Endometrium (tissue), 2 donors: ENCODE results near the gene ECE1.
"Not testable (repeated sequence)": the region's sequence is repeated elsewhere in the genome, so short reads cannot be mapped to it uniquely, and the experiment has no call there.

Source experiments
- FAIRE-seq: peaks from 2 replicates; lab custom pipeline; 2012; peaks lifted over from hg19 to GRCh38; lab: Jason Lieb, UNC
- donor health status: control.
- donor health status: control.

ECE1 gene

GRCh38 chr1:21291964-21292363, 1.7 kb upstream of the ECE1 start:
- no peak for FAIRE-seq

- FAIRE-seq, result no peak
These were observed 921 bp upstream of the ECE1 start for GRCh38 chr1:21291184-21291583.

DNA sequence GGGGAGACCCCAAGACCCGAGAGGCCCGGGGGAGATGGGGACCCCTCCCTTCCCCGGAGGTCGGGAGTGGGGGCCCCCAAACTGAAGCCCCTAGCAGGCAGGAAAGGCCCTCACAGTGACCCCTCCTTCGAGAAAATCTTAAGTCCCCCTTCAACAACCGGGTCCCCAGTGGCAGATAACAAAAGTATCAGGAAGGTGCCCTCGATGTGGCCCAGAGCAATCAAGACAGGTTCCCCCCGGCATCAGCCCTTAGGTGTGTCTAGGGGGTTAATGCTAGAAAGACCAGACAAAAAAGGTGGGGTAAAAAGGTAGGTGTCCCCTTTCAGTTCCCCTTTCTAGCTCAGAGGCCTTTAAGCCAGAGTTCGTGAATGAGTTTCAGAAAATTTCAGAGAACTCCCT, 282 bp upstream of the ECE1 start:
- no peak for FAIRE-seq

GRCh38 chr1:21289127-21289526, 1.1 kb downstream of the ECE1 start:
- FAIRE-seq, result no peak

GRCh38 chr1:21287905-21288514, 2.3 kb downstream of the ECE1 start:
- FAIRE-seq, result no peak

GRCh38 chr1:21285386-21285785, 4.9 kb downstream of the ECE1 start:
- not testable (repeated sequence) for FAIRE-seq

DNA sequence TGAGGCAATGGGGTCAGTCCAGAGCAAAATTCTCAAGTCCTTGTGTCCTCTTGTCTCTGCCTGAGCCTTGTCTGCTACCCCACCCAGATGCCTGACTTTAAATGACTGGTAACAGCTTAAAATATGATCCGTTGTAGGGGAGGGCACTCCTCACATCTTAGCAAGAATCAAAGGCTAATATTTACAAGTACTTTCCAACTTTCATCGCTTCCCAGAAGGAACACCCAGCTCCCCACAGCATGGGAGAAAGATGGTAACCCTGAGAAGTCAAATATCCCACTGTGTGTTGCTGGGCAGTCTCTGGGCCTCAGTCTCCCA, 5.2 kb downstream of the ECE1 start:
- no peak for FAIRE-seq

- no peak for FAIRE-seq
These were observed 5.8 kb downstream of the ECE1 start for GRCh38 chr1:21284206-21285054.

DNA sequence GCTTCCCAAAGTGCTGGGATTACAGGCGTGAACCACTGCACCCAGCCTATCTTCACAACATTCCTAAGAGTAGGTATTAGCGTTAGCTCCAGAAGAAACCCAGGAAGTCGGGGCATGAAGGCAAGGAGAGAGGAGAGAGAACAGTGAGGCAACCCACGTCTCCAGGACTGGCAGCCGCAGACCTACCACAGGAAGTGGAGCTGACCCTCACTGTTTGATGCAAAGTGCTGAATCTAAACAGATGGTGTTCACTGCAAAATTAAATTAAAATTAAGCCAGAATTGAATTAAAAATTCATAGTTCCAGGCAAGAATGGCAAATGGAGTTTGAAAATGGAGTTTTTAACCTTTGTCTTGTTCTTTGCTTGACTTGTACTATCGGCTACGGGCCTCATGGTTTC, 6.7 kb downstream of the ECE1 start:
- FAIRE-seq, result no peak

- FAIRE-seq, result not testable (repeated sequence)
These were observed 8.2 kb downstream of the ECE1 start for GRCh38 chr1:21282020-21282419.

- no peak for FAIRE-seq
These were observed 9.8 kb downstream of the ECE1 start for GRCh38 chr1:21280482-21280881.

DNA sequence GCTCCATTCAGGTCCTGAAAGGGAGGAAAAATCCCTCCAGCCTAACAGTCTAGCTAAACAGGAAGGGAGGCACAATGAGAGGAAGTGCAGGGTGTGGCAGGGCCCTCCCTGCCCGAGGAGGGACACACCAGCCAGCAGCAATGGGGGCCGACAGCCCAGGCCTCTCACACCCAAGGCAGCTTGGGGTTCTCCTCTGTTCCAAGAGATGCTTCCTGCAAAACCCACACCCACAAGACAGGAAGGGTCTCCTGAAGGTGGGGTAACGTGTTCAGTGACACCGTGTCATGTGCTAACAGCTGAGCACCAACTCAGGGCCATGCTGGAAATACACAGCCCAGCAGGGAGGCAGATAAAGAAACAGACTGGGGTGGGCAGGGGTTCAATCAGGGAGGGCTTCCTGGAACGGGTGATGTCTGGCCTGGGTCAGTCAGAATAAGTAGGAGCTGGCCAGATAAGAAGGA, 10.2 kb downstream of the ECE1 start:
- no peak for FAIRE-seq

GRCh38 chr1:21278860-21279845, 11.1 kb downstream of the ECE1 start:
- no peak for FAIRE-seq

- no peak for FAIRE-seq
These were observed 11.9 kb downstream of the ECE1 start for GRCh38 chr1:21278208-21278859.

DNA sequence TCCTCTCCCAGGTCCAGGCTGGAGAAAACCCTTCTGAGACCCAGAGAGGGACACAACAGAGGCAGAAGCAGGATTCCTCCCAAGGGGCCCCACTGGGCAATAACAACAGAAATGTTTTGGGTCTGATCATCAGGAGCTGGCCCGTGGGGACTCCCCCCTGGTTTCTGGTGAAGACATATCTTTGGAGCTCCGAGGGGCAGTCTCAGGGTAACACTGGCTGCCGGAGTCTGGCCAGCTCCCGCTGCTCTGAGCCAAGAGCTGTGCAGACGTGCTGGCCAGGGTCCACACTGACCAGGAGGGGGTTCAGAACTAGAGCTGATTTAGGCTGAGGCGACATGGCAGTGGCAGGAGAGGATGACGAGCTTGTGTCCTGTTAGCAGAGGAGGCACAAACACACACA, 13.1 kb downstream of the ECE1 start:
- no peak for FAIRE-seq

DNA sequence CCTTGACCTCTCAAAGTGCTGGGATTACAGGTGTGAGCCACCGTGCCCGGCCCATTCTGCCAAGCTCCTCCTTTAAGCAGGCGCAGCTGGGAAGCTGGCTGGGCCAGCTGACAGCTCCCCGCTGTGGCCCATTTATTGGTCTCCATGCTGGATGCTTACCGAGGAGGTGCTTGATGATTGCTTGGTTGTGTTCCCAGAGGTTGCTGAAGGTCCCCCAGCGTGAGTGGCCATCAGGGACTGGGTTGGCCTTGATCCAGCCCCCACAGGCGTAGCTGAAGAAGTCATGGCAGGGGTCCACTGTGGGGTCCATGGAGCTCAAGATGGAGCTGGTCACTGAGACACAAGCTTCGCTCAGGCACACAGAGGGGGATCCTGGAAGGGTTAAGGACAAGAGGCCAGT, 17.7 kb downstream of the ECE1 start:
- FAIRE-seq, result no peak

DNA sequence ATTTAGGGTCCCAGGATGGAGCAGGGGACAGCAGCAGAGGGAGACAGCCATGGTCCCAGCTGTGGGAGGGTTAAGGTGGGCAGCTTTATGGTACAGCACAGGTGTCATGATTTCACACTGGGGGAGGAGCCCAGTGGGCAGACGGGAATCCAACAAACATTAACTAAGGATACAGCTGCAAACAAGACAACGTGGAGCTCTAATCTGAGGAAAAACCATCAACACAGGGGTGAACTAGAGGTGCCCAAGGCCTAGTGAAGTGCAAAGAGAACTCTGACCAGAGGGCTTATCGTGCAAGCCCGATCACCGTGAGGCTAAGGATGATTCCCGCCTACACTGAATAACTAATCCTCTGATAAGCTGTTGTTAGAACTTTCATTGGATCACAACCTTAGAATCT, 18.7 kb downstream of the ECE1 start:
- no peak for FAIRE-seq

- no peak for FAIRE-seq
These were observed 20.1 kb downstream of the ECE1 start for GRCh38 chr1:21270086-21270689.

DNA sequence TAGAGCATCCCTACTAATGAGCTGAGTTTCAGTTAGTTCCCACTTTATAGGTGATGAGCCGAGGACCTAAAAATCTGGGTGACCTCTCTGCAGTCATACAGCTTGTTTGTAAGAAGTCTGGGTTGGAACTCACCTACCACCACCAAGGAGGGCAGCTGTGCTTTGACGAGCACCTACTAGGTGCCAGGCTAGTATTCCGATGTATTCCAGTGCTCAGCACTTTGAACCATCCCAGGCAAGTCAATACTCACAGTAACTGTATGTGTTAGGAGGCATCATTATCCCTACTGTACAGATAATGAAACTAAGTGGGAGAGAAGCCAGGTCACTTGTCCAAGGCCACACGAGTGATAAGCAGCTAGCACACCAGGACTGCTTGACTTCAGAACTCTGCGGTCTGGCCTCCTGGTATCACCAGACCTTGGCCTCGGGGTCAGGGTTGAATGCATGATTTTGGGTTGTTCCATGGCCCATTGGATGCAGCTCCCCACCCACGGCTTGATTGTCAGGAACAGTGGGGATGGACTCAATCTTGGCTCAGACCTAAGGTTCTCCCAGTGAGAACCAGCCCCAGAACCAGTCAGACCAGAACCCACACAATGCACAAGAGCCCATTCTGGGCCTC, 20.7 kb downstream of the ECE1 start:
- FAIRE-seq, result no peak

GRCh38 chr1:21268281-21269239, 21.7 kb downstream of the ECE1 start:
- FAIRE-seq, result no peak
